Keratinocyte (primary cell): ENCODE measurements around the gene MYO7B. TPM values are rescaled to one million over a fixed set of nuclear protein-coding genes. Genes with fewer than 3 reads are reported as not detected.
"Not testable (repeated sequence)": the region's sequence is repeated elsewhere in the genome, so short reads cannot be mapped to it uniquely, and the experiment has no call there.

Experiments
- DNase-seq: peaks from one replicate; pipeline ENCODE4 v3.0.0-alpha.2; 2011; ENCODE audit warnings: low read depth, missing footprints, low spot score
- FAIRE-seq: peaks from 2 replicates; lab custom pipeline; 2011; peaks lifted over from hg19 to GRCh38; lab: Jason Lieb, UNC
- H2AFZ ChIP-seq: 2 replicates; pipeline ENCODE4 v1.6.0; 2012; ENCODE audit warnings: low read length, control low read depth, inconsistent platforms; ENCODE audit not compliant: control insufficient read depth
- H3K27ac ChIP-seq: 2 replicates; pipeline ENCODE4 v1.5.1; 2011; ENCODE audit warnings: low read length; ENCODE audit not compliant: control insufficient read depth, insufficient read depth
- H3K27me3 ChIP-seq: 3 replicates; pipeline ENCODE4 v1.6.0; 2011; ENCODE audit warnings: low read length; ENCODE audit not compliant: control insufficient read depth, insufficient read depth; ENCODE audit errors: extremely low read depth
- H3K36me3 ChIP-seq, 2 experiments: 2 replicates in 1 of 2; 3 replicates in 1 of 2; pipeline ENCODE4 v1.5.1; 2011; ENCODE audit warnings: low read length in 2 of 2, mild to moderate bottlenecking in 1 of 2; ENCODE audit not compliant: control insufficient read depth in 2 of 2, insufficient read depth in 2 of 2; ENCODE audit errors: extremely low read depth in 1 of 2
- H3K4me1 ChIP-seq: 3 replicates; pipeline ENCODE4 v1.5.1; 2011; ENCODE audit warnings: low read length; ENCODE audit not compliant: control insufficient read depth, insufficient read depth; ENCODE audit errors: extremely low read depth
- H3K4me2 ChIP-seq: 3 replicates; pipeline ENCODE4 v1.6.0; 2011; ENCODE audit warnings: low read depth, low read length; ENCODE audit not compliant: control insufficient read depth, insufficient read depth; ENCODE audit errors: extremely low read depth
- H3K4me3 ChIP-seq, 3 experiments: fragments of 200-600 bp in 1 of 3; sonication (generic) in 1 of 3; 2 replicates in 2 of 3; 3 replicates in 1 of 3; pipeline ENCODE4 v1.5.1; 2011 to 2016; ENCODE audit warnings: low read length in 3 of 3, mild to moderate bottlenecking in 3 of 3, control low read depth in 2 of 3, inconsistent platforms in 1 of 3, low read depth in 1 of 3, mixed read lengths in 1 of 3, mixed run types in 1 of 3, moderate library complexity in 1 of 3; ENCODE audit not compliant: control insufficient read depth in 2 of 3, insufficient read depth in 2 of 3; ENCODE audit errors: extremely low read depth in 1 of 3
- H3K79me2 ChIP-seq: 2 replicates; pipeline ENCODE4 v1.6.0; 2012; ENCODE audit warnings: low read length; ENCODE audit not compliant: control insufficient read depth, insufficient read depth
- H3K9ac ChIP-seq: 3 replicates; pipeline ENCODE4 v1.6.0; 2011; ENCODE audit warnings: low read length; ENCODE audit not compliant: control insufficient read depth, insufficient read depth; ENCODE audit errors: extremely low read depth
- H3K9me1 ChIP-seq: 3 replicates; pipeline ENCODE4 v1.6.0; 2011; ENCODE audit warnings: low read length; ENCODE audit not compliant: control insufficient read depth, insufficient read depth; ENCODE audit errors: extremely low read depth
- H3K9me3 ChIP-seq: 2 replicates; pipeline ENCODE4 v1.5.1; 2012; ENCODE audit warnings: low read depth, low read length; ENCODE audit not compliant: control insufficient read depth
- H4K20me1 ChIP-seq: 3 replicates; pipeline ENCODE4 v1.6.0; 2011; ENCODE audit warnings: low read length; ENCODE audit not compliant: control insufficient read depth, insufficient read depth; ENCODE audit errors: extremely low read depth
- CTCF ChIP-seq, 3 experiments: IDR thresholded peaks in 1 of 3; conservative IDR thresholded peaks in 1 of 3; optimal IDR thresholded peaks in 1 of 3; 2 replicates in 2 of 3; 3 replicates in 1 of 3; pipeline versions ENCODE3 to v1.5.1; 2011; ENCODE audit warnings: low read length in 3 of 3, mild to moderate bottlenecking in 3 of 3, moderate library complexity in 2 of 3, control low read depth in 1 of 3, inconsistent platforms in 1 of 3; ENCODE audit not compliant: insufficient read depth in 2 of 3; ENCODE audit errors: extremely low read depth in 1 of 3
- EZH2 ChIP-seq: IDR thresholded peaks from one replicate; pipeline ENCODE4 v1.6.1; 2012; ENCODE audit warnings: inconsistent platforms, mild to moderate bottlenecking, low read length, moderate library complexity
- dilution Hi-C: fragments of 300-500 bp; cut with MboI; formaldehyde crosslinking; loops from one replicate; pipeline ENCODE4 v1.7.0; 2020; ENCODE audit warnings: low sequenced_read_pairs; ENCODE audit not compliant: extremely low pct_ligation_motif_present
- polyA plus RNA-seq, 5 experiments: library from polyadenylated mRNA; depleted of rRNA in 3 of 5; stranded (reverse) in 3 of 5; stranded (forward) in 1 of 5; unstranded in 1 of 5; fragments of >200 nt; gene quantifications; 1 replicate in 1 of 5; 2 replicates in 3 of 5; 3 replicates in 1 of 5; pipeline versions ENCODE4 v1.2.1 to v1.2.3, GENCODE V29; 2011 to 2012; ENCODE audit warnings: missing spikeins in 2 of 5, low read depth in 1 of 5, low replicate concordance in 1 of 5

Gene MYO7B
- polyA plus RNA-seq, 1 donor (not counting 4 experiments of a cell fraction or from before 2014, with no cell fraction given) = not detected

GRCh38 chr2:127527001-127527804 lies 8.3 kb upstream of the MYO7B start:
- Histone ChIP-seq H3K9me1 (no peaks in the 10 kb centered on the region), H3K9me3 (no peaks in the 10 kb centered on the region), H3K27ac (peak overlapping the region; percentile 100), H3K9ac (peak overlapping the region; percentile 98), H3K27me3 (no peaks in the 10 kb centered on the region), H2AFZ (peak overlapping the region; percentile 97), H4K20me1 (no peaks in the 10 kb centered on the region), H3K36me3 (peaks cover 0 to 7% of the 10 kb centered on the region in 2 experiments), H3K4me1 (peaks cover 23% of the 10 kb centered on the region), H3K79me2 (peaks cover 40% of the 10 kb centered on the region), H3K4me2 (peak overlapping the region; percentile 100), H3K4me3 (peak overlapping the region; percentile 85 to 96 (median 93))
- dilution Hi-C loops = no loop called here
- no peak for DNase-seq
- TF ChIP-seq CTCF (optimal IDR thresholded peaks at IDR 0.05 in 1 of 3, IDR thresholded peaks at IDR 0.05 in 1 of 3, conservative IDR thresholded peaks at IDR 0.05 in 1 of 3; ENCODE audit: extremely low read depth in 1 of 3, insufficient read depth in 2 of 3, low read length in 3 of 3) = no peak
- TF ChIP-seq EZH2 = no peak
- peak; percentile 61 for FAIRE-seq

GRCh38 chr2:127528487-127528886 lies 7.0 kb upstream of the MYO7B start:
- Histone ChIP-seq H3K9ac (no peak overlapping the region), H4K20me1 (no peaks in the 10 kb centered on the region), H3K79me2 (peaks cover 27% of the 10 kb centered on the region), H3K4me2 (no peak overlapping the region), H3K4me1 (peaks cover 23% of the 10 kb centered on the region), H2AFZ (no peak overlapping the region), H3K27me3 (no peaks in the 10 kb centered on the region), H3K36me3 (peaks cover 0 to 5% of the 10 kb centered on the region in 2 experiments), H3K9me1 (no peaks in the 10 kb centered on the region), H3K9me3 (no peaks in the 10 kb centered on the region), H3K4me3 (no peak overlapping the region), H3K27ac (no peak overlapping the region)
- TF ChIP-seq CTCF (optimal IDR thresholded peaks at IDR 0.05 in 1 of 3, IDR thresholded peaks at IDR 0.05 in 1 of 3, conservative IDR thresholded peaks at IDR 0.05 in 1 of 3; ENCODE audit: extremely low read depth in 1 of 3, insufficient read depth in 2 of 3, low read length in 3 of 3) (no peak), EZH2 (no peak)
- dilution Hi-C loops = no loop called here
- DNase-seq (no peak), FAIRE-seq (no peak)

GRCh38 chr2:127529416-127529815 lies 6.1 kb upstream of the MYO7B start:
- H3K4me1 ChIP-seq = peaks cover 23% of the 10 kb centered on the region
- H3K9me3 ChIP-seq, H3K36me3 ChIP-seq, H3K4me2 ChIP-seq, FAIRE-seq, H4K20me1 ChIP-seq, H3K4me3 ChIP-seq, H3K9me1 ChIP-seq, H3K27ac ChIP-seq, H3K27me3 ChIP-seq, dilution Hi-C loops, DNase-seq, H2AFZ ChIP-seq, H3K9ac ChIP-seq: not testable (repeated sequence)
- H3K79me2 ChIP-seq = peaks cover 18% of the 10 kb centered on the region
